ACC112 (cell line): ENCODE data around the gene GRIN2C.

Source experiments
- H2AFZ ChIP-seq: fragments of 200-600 bp; sonication (generic); one replicate; pipeline ENCODE4 v1.6.0; 2017; ENCODE audit warnings: antibody characterized with exemption, low read length; ENCODE audit not compliant: unreplicated experiment
- H3K27ac ChIP-seq: fragments of 200-600 bp; sonication (generic); 2 replicates; pipeline ENCODE4 v1.5.1; 2014; ENCODE audit warnings: low read depth, mild to moderate bottlenecking, antibody characterized with exemption, low read length, moderate library complexity
- H3K27me3 ChIP-seq: fragments of 200-600 bp; sonication (generic); 2 replicates; pipeline ENCODE4 v1.6.1; 2014; ENCODE audit warnings: mild to moderate bottlenecking, antibody characterized with exemption, low read length, moderate library complexity, mixed read lengths; ENCODE audit not compliant: insufficient read depth
- H3K36me3 ChIP-seq: fragments of 200-600 bp; sonication (generic); 2 replicates; pipeline ENCODE4 v1.6.1; 2016; ENCODE audit warnings: mild to moderate bottlenecking, antibody characterized with exemption, low read length, moderate library complexity, mixed read lengths; ENCODE audit not compliant: insufficient read depth
- H3K4me1 ChIP-seq: fragments of 200-600 bp; sonication (generic); one replicate; pipeline ENCODE4 v1.6.1; 2016; ENCODE audit warnings: low read length, mixed read lengths; ENCODE audit not compliant: insufficient read depth, unreplicated experiment, control insufficient read depth
- H3K4me3 ChIP-seq: fragments of 200-600 bp; sonication (generic); 2 replicates; pipeline ENCODE4 v1.5.1; 2014; ENCODE audit warnings: mild to moderate bottlenecking, low read depth, low read length
- H3K79me2 ChIP-seq: fragments of 200-600 bp; sonication (generic); one replicate; pipeline ENCODE4 v1.6.0; 2016; ENCODE audit warnings: low read length; ENCODE audit not compliant: control insufficient read depth, unreplicated experiment, insufficient read depth

Gene GRIN2C

GRCh38 chr17:74832421-74832820 lies 27.3 kb downstream of the GRIN2C start:
- H3K36me3 ChIP-seq: no peaks in the 10 kb centered on the region
- H3K27me3 ChIP-seq: no peaks in the 10 kb centered on the region
- peaks cover 6% of the 10 kb centered on the region for H3K4me1 ChIP-seq
- H3K4me3 ChIP-seq: no peak overlapping the region
- H2AFZ ChIP-seq: no peak overlapping the region
- H3K79me2 ChIP-seq: no peaks in the 10 kb centered on the region
- no peak overlapping the region for H3K27ac ChIP-seq

- peaks cover 6% of the 10 kb centered on the region for H3K4me1 ChIP-seq
- H3K79me2 ChIP-seq: no peaks in the 10 kb centered on the region
- H3K27me3 ChIP-seq: no peaks in the 10 kb centered on the region
- H3K36me3 ChIP-seq: no peaks in the 10 kb centered on the region
- H3K4me3 ChIP-seq: no peak overlapping the region
- H3K27ac ChIP-seq: no peak overlapping the region
- H2AFZ ChIP-seq: no peak overlapping the region
Measured at GRCh38 chr17:74831444-74832146, 28.1 kb downstream of the GRIN2C start.

- H3K27me3 ChIP-seq: no peaks in the 10 kb centered on the region
- H3K36me3 ChIP-seq: no peaks in the 10 kb centered on the region
- peaks cover 6% of the 10 kb centered on the region for H3K4me1 ChIP-seq
- H2AFZ ChIP-seq: no peak overlapping the region
- H3K79me2 ChIP-seq: no peaks in the 10 kb centered on the region
- no peak overlapping the region for H3K4me3 ChIP-seq
- H3K27ac ChIP-seq: no peak overlapping the region
Measured at GRCh38 chr17:74830861-74831260, 28.8 kb downstream of the GRIN2C start.

DNA sequence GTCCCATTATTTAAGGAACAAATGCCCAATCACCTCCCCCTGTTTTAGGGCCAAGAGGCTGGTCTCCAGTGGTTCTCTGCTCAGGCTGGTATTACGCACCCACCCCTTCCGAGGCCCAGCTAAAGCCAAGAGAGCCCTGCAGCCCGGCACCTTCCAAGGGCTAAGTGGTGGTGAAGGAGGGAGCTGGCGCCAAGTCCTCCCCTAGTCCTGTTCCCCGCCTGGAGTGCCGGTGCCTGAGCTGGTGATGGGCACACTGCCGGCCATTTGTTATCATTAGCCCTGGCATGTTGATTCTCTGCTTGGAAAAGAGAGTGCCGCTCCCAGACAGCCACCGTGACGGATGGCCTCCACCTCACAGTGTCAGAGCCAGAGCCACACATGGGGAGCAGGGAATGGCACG lies 31.9 kb downstream of the GRIN2C start:
- Histone ChIP-seq H2AFZ (no peak overlapping the region), H3K27ac (no peak overlapping the region), H3K79me2 (no peaks in the 10 kb centered on the region), H3K4me1 (no peaks in the 10 kb centered on the region), H3K27me3 (no peaks in the 10 kb centered on the region), H3K4me3 (no peak overlapping the region), H3K36me3 (no peaks in the 10 kb centered on the region)

- Histone ChIP-seq H3K27me3 (no peaks in the 10 kb centered on the region), H3K4me1 (no peaks in the 10 kb centered on the region), H3K4me3 (no peak overlapping the region), H2AFZ (no peak overlapping the region), H3K36me3 (no peaks in the 10 kb centered on the region), H3K27ac (no peak overlapping the region), H3K79me2 (no peaks in the 10 kb centered on the region)
Measured at GRCh38 chr17:74825952-74826719, 33.5 kb downstream of the GRIN2C start.

DNA sequence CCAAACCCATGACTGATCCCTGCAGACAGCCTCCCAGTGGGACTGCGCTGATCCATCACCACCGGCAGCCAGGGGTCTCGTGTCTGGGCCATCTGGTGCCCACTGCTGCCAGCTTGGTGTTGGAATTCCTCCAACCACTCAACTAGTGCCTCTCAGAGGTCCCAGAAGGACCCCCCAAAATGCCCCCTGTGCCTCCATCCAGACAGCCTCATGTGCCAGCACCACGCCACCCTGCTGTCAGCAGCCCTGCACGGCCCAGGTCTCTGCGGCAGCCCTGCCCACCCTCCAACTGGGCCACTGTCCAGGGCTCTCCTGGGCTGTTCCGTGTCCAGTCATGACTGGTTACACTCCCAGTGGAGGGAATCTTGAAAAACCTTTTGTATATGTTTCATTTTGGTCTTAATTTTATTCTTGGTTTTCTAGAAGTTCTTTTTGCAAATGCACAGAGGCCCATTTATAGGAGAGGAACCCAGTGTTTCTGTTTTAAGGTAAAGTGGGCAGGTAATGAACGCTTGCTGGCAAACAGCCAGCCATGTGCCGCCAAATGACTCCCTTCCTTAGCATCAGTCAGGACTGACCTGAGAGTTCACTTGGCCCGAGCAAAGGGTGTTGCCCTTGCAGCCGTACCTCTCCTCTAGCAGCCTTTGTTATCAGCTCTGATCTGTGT lies 34.6 kb downstream of the GRIN2C start:
- H3K36me3 ChIP-seq: no peaks in the 10 kb centered on the region
- H3K4me3 ChIP-seq: no peak overlapping the region
- no peaks in the 10 kb centered on the region for H3K79me2 ChIP-seq
- no peaks in the 10 kb centered on the region for H3K4me1 ChIP-seq
- H3K27ac ChIP-seq: no peak overlapping the region
- no peak overlapping the region for H2AFZ ChIP-seq
- H3K27me3 ChIP-seq: no peaks in the 10 kb centered on the region

- H3K4me3 ChIP-seq: no peak overlapping the region
- no peaks in the 10 kb centered on the region for H3K79me2 ChIP-seq
- no peaks in the 10 kb centered on the region for H3K36me3 ChIP-seq
- H2AFZ ChIP-seq: no peak overlapping the region
- H3K4me1 ChIP-seq: no peaks in the 10 kb centered on the region
- no peaks in the 10 kb centered on the region for H3K27me3 ChIP-seq
- H3K27ac ChIP-seq: no peak overlapping the region
Measured at GRCh38 chr17:74822939-74823367, 36.7 kb downstream of the GRIN2C start.

- Histone ChIP-seq H3K79me2 (no peaks in the 10 kb centered on the region), H3K36me3 (no peaks in the 10 kb centered on the region), H3K4me3 (no peak overlapping the region), H3K4me1 (no peaks in the 10 kb centered on the region), H3K27ac (no peak overlapping the region), H2AFZ (no peak overlapping the region), H3K27me3 (no peaks in the 10 kb centered on the region)
Measured at GRCh38 chr17:74822335-74822938, 37.2 kb downstream of the GRIN2C start.

DNA sequence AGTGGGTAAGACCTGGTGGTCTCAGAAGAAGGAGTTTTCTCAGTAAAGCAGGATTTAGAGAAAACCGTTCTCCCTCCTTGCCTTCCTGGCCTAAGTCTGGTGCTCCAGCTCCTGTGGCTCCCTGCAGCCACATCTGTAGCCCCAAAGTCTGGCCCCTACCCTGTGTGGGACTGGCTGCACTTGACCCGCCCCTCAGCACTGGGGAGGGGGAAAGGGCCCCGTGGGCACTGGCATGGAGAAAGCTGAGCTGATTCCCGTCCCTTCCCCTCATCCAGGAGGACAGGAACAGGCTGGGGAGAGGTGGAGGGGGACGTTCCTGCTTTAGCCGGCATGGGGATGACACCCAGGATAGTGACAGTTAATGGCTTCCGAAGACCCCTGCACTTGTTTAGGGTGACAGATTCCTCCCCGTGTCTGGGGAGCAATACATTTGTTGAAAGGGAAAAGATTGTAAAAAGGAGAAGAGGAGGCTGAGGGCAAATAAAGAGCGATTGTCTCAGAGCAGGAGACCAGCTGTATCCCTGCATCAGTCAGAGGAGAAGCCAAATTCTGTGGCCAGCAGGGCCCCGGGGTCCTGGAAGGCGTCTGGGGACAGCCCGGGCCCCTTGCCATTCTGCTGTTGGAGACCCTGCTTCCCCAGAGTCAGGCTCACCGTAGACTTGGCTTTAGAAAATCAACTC lies 37.9 kb downstream of the GRIN2C start:
- no peak overlapping the region for H3K4me3 ChIP-seq
- no peaks in the 10 kb centered on the region for H3K36me3 ChIP-seq
- no peaks in the 10 kb centered on the region for H3K4me1 ChIP-seq

DNA sequence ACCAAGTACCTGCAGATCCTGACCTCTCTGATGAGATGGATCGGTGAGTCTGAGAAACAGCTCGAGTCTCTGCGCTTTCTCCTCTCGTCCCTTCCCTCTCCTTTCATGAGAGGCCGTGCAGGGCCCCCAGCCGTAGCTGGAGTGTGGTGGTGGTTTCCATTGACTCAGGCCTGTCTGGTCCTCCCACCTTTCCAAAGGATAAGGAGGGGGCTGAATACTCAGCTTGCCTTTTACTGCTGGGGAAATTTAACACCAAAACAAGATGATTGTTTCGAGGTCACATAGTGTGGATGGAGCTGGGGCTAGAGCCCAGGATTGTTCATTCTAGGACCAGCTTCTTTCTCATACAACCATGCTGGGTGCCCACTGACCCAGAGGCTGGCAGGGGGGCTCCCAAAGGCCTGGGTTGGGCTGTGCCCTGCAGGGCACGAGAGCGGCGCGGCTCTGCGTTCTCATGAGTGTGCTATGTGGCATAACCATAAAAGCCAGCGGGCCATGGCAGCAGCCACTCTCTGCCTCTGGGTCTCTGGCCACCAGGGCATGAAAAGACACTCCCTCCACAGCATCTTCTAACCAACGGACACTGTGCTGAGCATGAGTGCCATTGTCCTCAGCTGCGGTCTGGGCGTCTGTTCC lies 39.8 kb downstream of the GRIN2C start:
- Histone ChIP-seq H3K27me3 (no peaks in the 10 kb centered on the region), H3K27ac (no peak overlapping the region), H3K4me3 (no peak overlapping the region), H3K4me1 (no peaks in the 10 kb centered on the region), H3K36me3 (no peaks in the 10 kb centered on the region), H3K79me2 (no peaks in the 10 kb centered on the region), H2AFZ (no peak overlapping the region)

More for the DNA sequence above, 37.9 kb downstream of the GRIN2C start:
- Histone ChIP-seq H3K27ac (no peak overlapping the region), H3K27me3 (no peaks in the 10 kb centered on the region), H3K79me2 (no peaks in the 10 kb centered on the region), H2AFZ (no peak overlapping the region)
